Upper lobe of left lung (tissue), 4 donors: ENCODE data around the gene OLFM3.

Experiments
- CTCF ChIP-seq, 6 experiments: fragments of 450-650 bp in 4 of 6; fragments of 200-600 bp in 2 of 6; sonication (generic) in 2 of 6; IDR thresholded peaks; one replicate each; pipeline ENCODE4 v1.5.1; 2016 to 2019; ENCODE audit warnings: antibody characterized with exemption in 6 of 6
- EP300 ChIP-seq, 4 donors: sonication (generic); formaldehyde crosslinking; IDR thresholded peaks; one replicate each; pipeline ENCODE4 v1.5.1; 2017; ENCODE audit warnings: antibody characterized with exemption in 4 of 4, control low read depth in 2 of 4

GRCh38 chr1:101781201-101781831, 215.4 kb downstream of the OLFM3 start:
- TF ChIP-seq CTCF (IDR thresholded peaks at IDR 0.05) (no peak), EP300 (IDR thresholded peaks at IDR 0.05) (no peak)
